ENCODE measurements around the gene KMT2A. TPM values are rescaled to one million over a fixed set of nuclear protein-coding genes. Genes with fewer than 3 reads are reported as not detected.

KMT2A gene
- total RNA-seq, 1 experiment from 2014 or later, result 50.4 TPM

GRCh38 chr11:118537409-118537980 is 101.2 kb downstream of the KMT2A start (continued):
- peak; percentile 32; the same call in 1 of the 2 replicates for TF ChIP-seq SP1 (IDR thresholded peaks at IDR 0.05; ENCODE audit: low read depth)
- no peak for TF ChIP-seq CEBPB (IDR thresholded peaks at IDR 0.05; ENCODE audit: low read depth)
- no peak for TF ChIP-seq CTCF (IDR thresholded peaks at IDR 0.05 in 2 of 3, conservative IDR thresholded peaks at IDR 0.05 in 1 of 3; ENCODE audit: borderline replicate concordance in 1 of 3, insufficient read depth in 1 of 3, low read depth in 2 of 3, low read length in 2 of 3)
- TF ChIP-seq CBX3 (IDR thresholded peaks at IDR 0.05; ENCODE audit: low read depth), result peak; percentile 25; the same call in 1 of the 2 replicates
- no peak for TF ChIP-seq TCF7L2 (IDR thresholded peaks at IDR 0.05; ENCODE audit: borderline replicate concordance, extremely low read depth, insufficient read depth, insufficient read length)
- TF ChIP-seq ELF1 (IDR thresholded peaks at IDR 0.05; ENCODE audit: borderline replicate concordance, low read depth), result no peak; the same call in 1 of the 2 replicates
- no peak for TF ChIP-seq ZFX (IDR thresholded peaks at IDR 0.05)
- TF ChIP-seq EZH2 (IDR thresholded peaks at IDR 0.05), result no peak
- no peak for TF ChIP-seq ZNF274 (IDR thresholded peaks at IDR 0.05; ENCODE audit: low read depth, low read length)
- no peak for TF ChIP-seq EZH2phosphoT487 (IDR thresholded peaks at IDR 0.05; ENCODE audit: borderline replicate concordance)
- no peak for TF ChIP-seq EGR1 (IDR thresholded peaks at IDR 0.05; ENCODE audit: low read depth)
- peak; percentile 70 for TF ChIP-seq JUND (IDR thresholded peaks at IDR 0.05)

GRCh38 chr11:118544010-118544646 is 107.8 kb downstream of the KMT2A start:
- H4K20me1 ChIP-seq (ENCODE audit: insufficient read depth), result no peaks in the 10 kb centered on the region
- DNase-seq (ENCODE audit: low read depth, low spot score) (no peak), ATAC-seq (no peak)
- H3K27ac ChIP-seq (ENCODE audit: low read depth, low read length), result no peak overlapping the region
- no TSS peak for BruUV-seq (replicated peaks)
- H3K27me3 ChIP-seq (ENCODE audit: insufficient read depth, low read length), result no peaks in the 10 kb centered on the region
- ChIA-PET RAD21 (ENCODE audit: low non-redundant PET in 1 of 2, low total read pairs in 2 of 2, uncharacterized antibody in 2 of 2, unreplicated experiment in 2 of 2) (no interaction called here), POLR2A (no interaction called here), CTCF (interaction anchor here (0.6 kb wide), 1 partner anchor 487 kb away, joined by 3 read pairs; no protein-coding TSS in a partner anchor)
- H3K79me2 ChIP-seq (ENCODE audit: insufficient read depth, low read length), result no peaks in the 10 kb centered on the region
- no peak overlapping the region for H3K4me2 ChIP-seq (ENCODE audit: low read length)
- H3K9ac ChIP-seq (ENCODE audit: low read length), result no peak overlapping the region
- H3K4me3 ChIP-seq (replicated peaks in 1 of 2; ENCODE audit: low read depth in 1 of 2, low read length in 2 of 2), result no peak overlapping the region
- intact Hi-C loops (cut with micrococcal nuclease), result no loop called here
- no peak overlapping the region for H2AFZ ChIP-seq (ENCODE audit: low read depth, low read length, poor library complexity, severe bottlenecking)
- no peaks in the 10 kb centered on the region for H3K9me2 ChIP-seq (ENCODE audit: insufficient read depth)
- peaks cover 0 to 2% of the 10 kb centered on the region in 2 experiments; a peak in 1 of 4 replicates for H3K36me3 ChIP-seq (ENCODE audit: control insufficient read depth in 1 of 2, insufficient read depth in 2 of 2, low read length in 2 of 2)
- no peaks in the 10 kb centered on the region for H3K4me1 ChIP-seq (ENCODE audit: control insufficient read depth in 1 of 2, insufficient read depth in 2 of 2, low read length in 2 of 2)
- H3K9me3 ChIP-seq (ENCODE audit: control insufficient read depth in 1 of 2, insufficient read depth in 1 of 2, low read depth in 1 of 2, low read length in 2 of 2), result no peaks in the 10 kb centered on the region
- no peak for TF ChIP-seq MAX (IDR thresholded peaks at IDR 0.05)
- no peak for TF ChIP-seq REST (IDR thresholded peaks at IDR 0.05; ENCODE audit: low read depth)
- TF ChIP-seq EZH2phosphoT487 (IDR thresholded peaks at IDR 0.05; ENCODE audit: borderline replicate concordance), result no peak
- no peak for TF ChIP-seq JUND (IDR thresholded peaks at IDR 0.05)
- TF ChIP-seq SRF (IDR thresholded peaks at IDR 0.05; ENCODE audit: low read depth), result no peak
- TF ChIP-seq YY1 (IDR thresholded peaks at IDR 0.05; ENCODE audit: extremely low read depth, insufficient replicate concordance, low read depth, low read length), result no peak
- TF ChIP-seq, protein P1, sequence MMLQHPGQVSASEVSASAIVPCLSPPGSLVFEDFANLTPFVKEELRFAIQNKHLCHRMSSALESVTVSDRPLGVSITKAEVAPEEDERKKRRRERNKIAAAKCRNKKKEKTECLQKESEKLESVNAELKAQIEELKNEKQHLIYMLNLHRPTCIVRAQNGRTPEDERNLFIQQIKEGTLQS (IDR thresholded peaks at IDR 0.05), result no peak
- no peak for TF ChIP-seq CEBPB (IDR thresholded peaks at IDR 0.05; ENCODE audit: low read depth)
